Esophagus (tissue), 2 donors: ENCODE measurements around the gene LGR5. TPM values are rescaled to one million over a fixed set of nuclear protein-coding genes. Genes with fewer than 3 reads are reported as not detected.

ENCODE experiments used
- H3K27ac ChIP-seq, 2 donors: one replicate each; pipeline ENCODE4 v1.5.1; 2013; ENCODE audit warnings: low read depth in 2 of 2, mild to moderate bottlenecking in 2 of 2, inconsistent platforms in 1 of 2, low read length in 1 of 2, moderate library complexity in 1 of 2
- H3K27me3 ChIP-seq, 2 donors: one replicate each; pipeline ENCODE4 v1.6.1; 2013; ENCODE audit warnings: low read length in 2 of 2, control low read depth in 1 of 2, mild to moderate bottlenecking in 1 of 2; ENCODE audit not compliant: insufficient read depth in 2 of 2, control insufficient read depth in 1 of 2
- H3K36me3 ChIP-seq, 2 donors: one replicate each; pipeline ENCODE4 v1.6.1; 2013; ENCODE audit warnings: low read length in 1 of 2; ENCODE audit not compliant: control insufficient read depth in 2 of 2, insufficient read depth in 2 of 2
- H3K4me1 ChIP-seq, 2 donors: one replicate each; pipeline ENCODE4 v1.6.1; 2013; ENCODE audit warnings: low read length in 1 of 2; ENCODE audit not compliant: control insufficient read depth in 2 of 2, insufficient read depth in 2 of 2
- H3K4me3 ChIP-seq, 2 donors: one replicate each; pipeline ENCODE4 v1.5.1; 2013; ENCODE audit warnings: low read length in 2 of 2, mild to moderate bottlenecking in 2 of 2, low read depth in 1 of 2, moderate library complexity in 1 of 2
- H3K9me3 ChIP-seq, 2 donors: one replicate each; pipeline ENCODE4 v1.6.1; 2013; ENCODE audit warnings: mild to moderate bottlenecking in 2 of 2, low read depth in 1 of 2, low read length in 1 of 2, moderate library complexity in 1 of 2; ENCODE audit not compliant: control insufficient read depth in 2 of 2, insufficient read depth in 1 of 2
- WGBS, 2 donors: extraction: QIAGEN DNeasy Blood & Tissue Kit; methylation state at CpG; one replicate each; pipeline ENCODE4 v1.1.7; 2013; 5-methylcytosine and 5-hydroxymethylcytosine counted together
- polyA plus RNA-seq, 2 donors: library from polyadenylated mRNA; stranded (reverse); fragments of 200-250 nt; gene quantifications; one replicate each; pipeline ENCODE4 v1.2.3, GENCODE V29; 2013
- donor health status: healthy with polysubstance abuse.
- donor health status: Bipolar disorder and iron deficiency.

LGR5 gene
- polyA plus RNA-seq, 2 donors = 0.01 TPM; not detected in 1

- no peaks in the 10 kb centered on the region for H3K4me1 ChIP-seq
- H3K4me3 ChIP-seq = no peak overlapping the region
- peaks cover 6 to 7% of the 10 kb centered on the region in 2 donors for H3K36me3 ChIP-seq
- WGBS, 2 donors = 42 to 47% methylated on average over 3 of the region's 3 CpGs
- no peak overlapping the region for H3K27ac ChIP-seq
- H3K27me3 ChIP-seq = no peaks in the 10 kb centered on the region
- no peaks in the 10 kb centered on the region for H3K9me3 ChIP-seq
These were observed 187.2 kb downstream of the LGR5 start for GRCh38 chr12:71626768-71627167.

- Histone ChIP-seq H3K4me1 (no peaks in the 10 kb centered on the region), H3K4me3 (no peak overlapping the region), H3K36me3 (peaks cover 4% of the 10 kb centered on the region in 2 donors), H3K9me3 (no peaks in the 10 kb centered on the region), H3K27me3 (no peaks in the 10 kb centered on the region), H3K27ac (no peak overlapping the region)
- 75 to 87% methylated on average over 2 of the region's 2 CpGs for WGBS, 2 donors
These were observed 187.9 kb downstream of the LGR5 start for GRCh38 chr12:71627438-71628002.

Other genes with a start within 250 kb of the LGR5 start
- gene ZFC3H1, start 224.1 kb downstream of the LGR5 start, polyA plus RNA-seq = 10 to 100 TPM; 15.5 to 24.7 TPM
- 1 to 10 TPM; 3.6 to 5.7 TPM for gene THAP2, start 224.5 kb downstream of the LGR5 start, polyA plus RNA-seq
- gene TMEM19, start 246.3 kb downstream of the LGR5 start, polyA plus RNA-seq = 10 to 100 TPM; 15.5 to 32.1 TPM